ENCODE measurements around the gene NPIPA5. TPM values are rescaled to one million over a fixed set of nuclear protein-coding genes. Genes with fewer than 3 reads are reported as not detected.
"Not testable (repeated sequence)": the region's sequence is repeated elsewhere in the genome, so short reads cannot be mapped to it uniquely, and the experiment has no call there.

The NPIPA5 gene
- total RNA-seq, 4 donors from 2014 or later, result 4.8 to 21.6 (median 11.0) TPM; not detected in 1

DNA sequence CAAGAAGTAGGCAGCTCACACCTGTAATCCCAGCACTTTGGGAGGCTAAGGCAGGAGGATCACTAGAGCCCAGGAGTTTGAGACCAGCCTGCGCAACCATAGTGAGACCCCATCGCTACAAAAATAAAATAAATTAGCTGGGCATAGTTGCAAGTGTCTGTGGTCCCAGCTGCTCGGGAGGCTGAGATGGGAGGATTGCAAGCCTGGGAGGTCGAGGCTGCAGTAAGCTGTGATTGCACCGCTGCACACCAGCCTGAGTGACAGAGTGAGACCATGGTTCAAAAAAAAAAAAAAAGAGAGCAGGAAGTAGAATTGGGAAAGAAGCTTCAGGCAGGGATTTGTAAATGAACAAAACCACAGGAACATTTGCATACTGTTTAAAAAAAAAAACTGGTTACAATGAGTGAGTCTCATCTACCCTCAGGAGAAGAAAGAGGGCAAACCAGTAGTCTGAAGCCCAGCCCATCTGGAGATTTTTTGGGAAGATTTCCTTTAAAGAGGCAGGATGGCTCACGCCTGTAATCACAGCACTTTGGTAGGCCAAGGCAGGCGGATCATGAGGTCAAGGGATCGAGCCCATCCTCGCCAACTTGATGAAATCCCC, 25.4 kb upstream of the NPIPA5 start:
- 94 to 96% methylated on average over 9 of the region's 9 CpGs for WGBS, 2 donors
- Histone ChIP-seq H3K27me3 (no peaks in the 10 kb centered on the region), H3K27ac (peak overlapping the region in 1 of 4 donors; percentile 61), H3K36me3 (peaks cover 0 to 33% (median 4%) of the 10 kb centered on the region in 3 donors), H3K4me1 (no peaks in the 10 kb centered on the region), H3K9me3 (no peaks in the 10 kb centered on the region), H3K4me3 (no peak overlapping the region)
- no peak for DNase-seq (ENCODE audit: low spot score in 2 of 2)
- no peak for TF ChIP-seq EP300 (IDR thresholded peaks at IDR 0.05)
- TF ChIP-seq POLR2A (IDR thresholded peaks at IDR 0.05), result no peak
- TF ChIP-seq, protein P1, sequence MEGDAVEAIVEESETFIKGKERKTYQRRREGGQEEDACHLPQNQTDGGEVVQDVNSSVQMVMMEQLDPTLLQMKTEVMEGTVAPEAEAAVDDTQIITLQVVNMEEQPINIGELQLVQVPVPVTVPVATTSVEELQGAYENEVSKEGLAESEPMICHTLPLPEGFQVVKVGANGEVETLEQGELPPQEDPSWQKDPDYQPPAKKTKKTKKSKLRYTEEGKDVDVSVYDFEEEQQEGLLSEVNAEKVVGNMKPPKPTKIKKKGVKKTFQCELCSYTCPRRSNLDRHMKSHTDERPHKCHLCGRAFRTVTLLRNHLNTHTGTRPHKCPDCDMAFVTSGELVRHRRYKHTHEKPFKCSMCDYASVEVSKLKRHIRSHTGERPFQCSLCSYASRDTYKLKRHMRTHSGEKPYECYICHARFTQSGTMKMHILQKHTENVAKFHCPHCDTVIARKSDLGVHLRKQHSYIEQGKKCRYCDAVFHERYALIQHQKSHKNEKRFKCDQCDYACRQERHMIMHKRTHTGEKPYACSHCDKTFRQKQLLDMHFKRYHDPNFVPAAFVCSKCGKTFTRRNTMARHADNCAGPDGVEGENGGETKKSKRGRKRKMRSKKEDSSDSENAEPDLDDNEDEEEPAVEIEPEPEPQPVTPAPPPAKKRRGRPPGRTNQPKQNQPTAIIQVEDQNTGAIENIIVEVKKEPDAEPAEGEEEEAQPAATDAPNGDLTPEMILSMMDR (IDR thresholded peaks at IDR 0.05), result no peak

DNA sequence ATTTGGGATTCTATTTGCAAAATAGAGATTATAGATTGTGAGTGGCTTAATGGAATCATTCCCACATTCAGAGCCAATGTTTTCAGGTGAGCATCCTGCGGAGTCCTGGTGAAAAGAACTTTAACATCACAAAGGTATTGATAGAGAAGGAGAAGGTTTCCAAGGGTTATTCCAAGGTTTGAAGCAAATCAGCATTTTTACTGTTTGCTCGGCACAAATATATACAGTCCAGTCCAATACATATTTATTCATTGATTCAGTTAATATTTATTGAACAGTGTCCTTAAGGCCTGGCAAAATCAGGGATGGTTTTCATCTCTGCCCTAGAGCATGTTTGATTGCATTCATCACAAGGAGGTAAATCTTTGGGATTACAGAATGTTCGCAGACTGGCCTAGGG, 23.9 kb upstream of the NPIPA5 start:
- Histone ChIP-seq H3K36me3 (peaks cover 0 to 33% (median 4%) of the 10 kb centered on the region in 3 donors), H3K9me3 (no peaks in the 10 kb centered on the region), H3K27ac (no peak overlapping the region), H3K4me1 (no peaks in the 10 kb centered on the region), H3K27me3 (no peaks in the 10 kb centered on the region), H3K4me3 (no peak overlapping the region)
- no peak for DNase-seq (ENCODE audit: low spot score in 2 of 2)
- TF ChIP-seq, protein P1 (IDR thresholded peaks at IDR 0.05), result no peak
- TF ChIP-seq POLR2A (IDR thresholded peaks at IDR 0.05) (no peak), EP300 (IDR thresholded peaks at IDR 0.05) (no peak)
- 97 to 98% methylated on average over 3 of the region's 3 CpGs for WGBS, 2 donors

DNA sequence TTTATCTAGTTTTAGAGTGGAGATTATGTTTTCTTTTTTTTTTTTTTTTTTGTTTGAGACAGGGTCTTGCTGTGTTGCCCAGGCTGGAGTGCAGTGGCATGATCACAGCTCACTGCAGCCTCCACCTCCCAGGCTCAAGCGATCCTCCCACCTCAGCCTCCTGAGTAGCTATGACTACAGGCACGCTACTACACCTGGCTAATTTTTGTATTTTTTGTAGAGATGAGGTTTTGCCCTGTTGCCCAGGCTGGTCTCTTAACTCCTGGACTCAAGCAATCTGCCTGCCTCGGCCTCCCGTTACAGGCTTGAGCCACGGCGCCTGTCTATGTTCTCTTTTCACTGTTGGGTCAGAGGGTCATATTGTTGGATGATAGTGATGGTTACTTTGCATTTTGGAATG, 22.2 kb upstream of the NPIPA5 start:
- not testable (repeated sequence) for H3K9me3 ChIP-seq; H3K27ac ChIP-seq; H3K4me1 ChIP-seq; H3K27me3 ChIP-seq; DNase-seq (ENCODE audit: low spot score in 2 of 2); H3K4me3 ChIP-seq
- 89 to 94% methylated on average over 6 of the region's 6 CpGs for WGBS, 2 donors
- H3K36me3 ChIP-seq, result peaks cover 0 to 33% (median 4%) of the 10 kb centered on the region in 3 donors

DNA sequence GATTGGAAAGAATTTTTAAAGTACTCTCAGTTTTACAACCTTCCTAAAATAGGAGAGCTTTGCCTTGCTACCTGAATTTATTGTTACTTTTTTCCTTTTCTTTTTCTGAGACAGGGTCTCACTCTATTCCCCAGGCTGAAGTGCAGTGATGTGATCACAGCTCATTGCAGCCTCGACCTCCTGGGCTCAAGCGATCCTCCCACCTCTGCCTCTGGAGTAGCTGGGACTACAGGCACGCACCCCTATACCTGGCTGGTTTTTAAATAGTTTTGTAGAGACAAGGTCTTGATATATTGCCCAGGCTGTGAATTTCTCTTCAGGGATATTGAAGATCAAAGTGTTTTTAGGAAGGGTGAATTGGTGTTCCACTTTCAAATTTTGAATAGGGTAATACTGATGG, 21.2 kb upstream of the NPIPA5 start:
- WGBS, 2 donors, result 81 to 84% methylated on average over 3 of the region's 3 CpGs
- peaks cover 0 to 33% (median 4%) of the 10 kb centered on the region in 3 donors for H3K36me3 ChIP-seq

DNA sequence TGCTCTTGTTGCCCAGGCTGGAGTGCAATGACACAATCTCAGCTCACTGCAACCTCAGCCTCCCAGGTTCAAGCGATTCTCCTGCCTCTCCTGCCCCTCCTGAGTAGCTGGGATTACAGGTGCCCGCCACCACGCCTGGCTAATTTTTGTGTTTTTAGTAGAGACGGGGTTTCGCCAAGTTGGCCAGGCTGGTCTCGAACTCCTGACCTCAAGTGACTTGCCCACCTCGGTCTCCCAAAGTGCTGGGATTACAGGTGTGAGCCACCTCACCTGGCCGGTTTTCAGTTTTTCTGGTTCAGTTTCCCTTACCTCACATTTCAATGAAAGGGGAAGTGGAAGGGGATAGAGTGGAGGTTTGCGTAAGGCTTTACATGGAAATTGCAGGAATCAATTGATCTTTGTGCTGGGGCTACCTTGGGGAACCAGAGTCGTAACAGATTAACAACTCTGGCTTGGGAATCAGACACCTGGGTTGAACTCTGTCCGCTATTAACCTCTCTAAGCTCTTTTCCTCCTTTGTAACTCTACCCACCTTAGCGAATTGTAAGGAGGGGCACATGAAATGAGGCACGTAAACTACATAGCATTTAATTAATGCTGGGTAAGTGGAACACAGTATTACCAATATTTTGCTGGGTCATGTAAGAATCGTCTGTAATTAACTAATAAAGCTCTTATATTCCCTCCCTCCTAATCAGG, 20.7 kb upstream of the NPIPA5 start:
- H3K4me1 ChIP-seq, result peaks cover 0 to 9% (median 0%) of the 10 kb centered on the region in 4 donors
- H3K36me3 ChIP-seq, result peaks cover 0 to 27% (median 4%) of the 10 kb centered on the region in 3 donors
- WGBS, 2 donors, result 77 to 79% methylated on average over 14 of the region's 14 CpGs
- no peak for DNase-seq (ENCODE audit: low spot score in 2 of 2)
- no peak overlapping the region for H3K27ac ChIP-seq
- no peaks in the 10 kb centered on the region for H3K27me3 ChIP-seq
- TF ChIP-seq POLR2A (IDR thresholded peaks at IDR 0.05), result no peak
- no peak for TF ChIP-seq EP300 (IDR thresholded peaks at IDR 0.05)
- TF ChIP-seq, protein P1 (IDR thresholded peaks at IDR 0.05), result no peak
- H3K9me3 ChIP-seq, result no peaks in the 10 kb centered on the region
- no peak overlapping the region for H3K4me3 ChIP-seq

More for the DNA sequence above, 21.2 kb upstream of the NPIPA5 start:
- TF ChIP-seq EP300 (IDR thresholded peaks at IDR 0.05), result no peak
- TF ChIP-seq, protein P1 (IDR thresholded peaks at IDR 0.05), result no peak
- no peak for TF ChIP-seq POLR2A (IDR thresholded peaks at IDR 0.05)
- no peaks in the 10 kb centered on the region for H3K27me3 ChIP-seq
- no peaks in the 10 kb centered on the region for H3K9me3 ChIP-seq
- DNase-seq (ENCODE audit: low spot score in 2 of 2), result no peak
- no peak overlapping the region for H3K4me3 ChIP-seq
- peaks cover 0 to 9% (median 0%) of the 10 kb centered on the region in 4 donors for H3K4me1 ChIP-seq
- H3K27ac ChIP-seq, result no peak overlapping the region

Data from tibial nerve (tissue), 4 donors.